ENCODE data around the gene ADK.

DNA sequence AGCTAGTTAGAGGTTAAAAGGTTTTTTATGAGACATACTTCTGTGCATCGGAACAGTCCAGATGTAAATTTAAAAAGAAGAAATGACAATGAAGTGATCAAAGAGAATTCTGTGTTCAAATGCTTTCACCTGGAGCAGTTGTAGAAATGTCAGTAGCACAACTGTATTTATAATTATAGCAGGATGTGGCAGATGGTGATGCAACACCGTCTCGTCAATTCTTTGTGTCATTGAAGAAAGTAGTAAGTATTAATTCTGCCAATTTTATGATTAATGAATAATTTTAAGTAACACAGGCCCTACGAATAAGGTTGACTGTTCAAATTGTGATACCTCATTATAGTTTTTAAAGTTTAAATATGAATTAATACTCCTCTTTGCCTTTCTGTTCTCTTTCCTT is 171.1 kb downstream of the ADK start:
- TF ChIP-seq CTCF (conservative IDR thresholded peaks at IDR 0.05; ENCODE audit: low read length), result no peak
- no peak for TF ChIP-seq EZH2phosphoT487 (IDR thresholded peaks at IDR 0.05; ENCODE audit: borderline replicate concordance)

Data from Loucy (cell line).